Measurements from ENCODE around the gene SPOP.
A peak's percentile ranks its signal among the peaks of the same experiment; 100 is the strongest.
"Not testable (repeated sequence)": the region's sequence is repeated elsewhere in the genome, so short reads cannot be mapped to it uniquely, and the experiment has no call there.

Gene SPOP

GRCh38 chr17:49570540-49571242 is 107.2 kb downstream of the SPOP start:
- no peak for DNase-seq

- DNase-seq: not testable (repeated sequence)
These were observed 109.2 kb downstream of the SPOP start for GRCh38 chr17:49568695-49569047.

- peak; percentile 71 to 84 for DNase-seq
These were observed 109.8 kb downstream of the SPOP start for GRCh38 chr17:49567871-49568694.

GRCh38 chr17:49567104-49567521 is 110.8 kb downstream of the SPOP start:
- no peak for DNase-seq

DNA sequence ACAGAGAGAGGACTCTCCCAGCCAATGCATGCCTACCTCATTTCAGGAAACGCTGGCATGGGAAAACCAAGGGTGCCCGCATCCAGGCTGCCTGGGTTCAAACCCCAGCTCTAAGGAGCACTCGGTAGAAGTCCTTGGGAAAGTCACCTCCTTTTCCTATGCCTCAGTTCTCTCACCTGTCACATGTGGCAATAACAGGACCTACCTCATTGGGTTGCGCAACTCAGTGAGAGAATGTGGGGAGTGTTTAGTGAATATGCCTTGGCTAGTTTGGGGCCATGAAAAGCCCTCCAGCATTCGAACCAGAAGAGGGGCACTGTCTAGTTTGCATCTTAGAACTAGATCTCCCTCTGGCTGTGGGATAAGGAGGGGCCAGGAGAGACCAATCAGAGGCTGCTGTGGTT is 111.2 kb downstream of the SPOP start:
- no peak for DNase-seq

GRCh38 chr17:49565948-49566491 is 111.9 kb downstream of the SPOP start:
- no peak for DNase-seq

DNA sequence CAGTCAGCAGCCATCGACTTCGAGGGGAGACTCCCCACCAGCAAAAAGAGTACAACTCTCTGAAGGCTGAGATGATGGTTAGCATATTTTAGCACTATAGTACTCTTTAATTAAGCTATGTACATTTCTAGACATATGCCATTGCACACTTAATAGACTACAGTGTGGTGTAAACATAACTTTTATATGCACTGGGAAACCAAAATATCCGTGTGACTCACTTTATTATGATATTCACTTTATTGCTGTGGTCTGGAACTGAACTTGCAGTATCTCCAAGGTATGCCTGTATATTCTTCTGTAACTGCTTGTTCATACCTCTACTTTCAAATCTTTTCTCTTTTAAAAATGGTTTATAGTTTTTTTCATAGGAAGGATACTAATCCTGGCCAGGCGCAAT is 113.3 kb downstream of the SPOP start:
- DNase-seq: no peak

DNA sequence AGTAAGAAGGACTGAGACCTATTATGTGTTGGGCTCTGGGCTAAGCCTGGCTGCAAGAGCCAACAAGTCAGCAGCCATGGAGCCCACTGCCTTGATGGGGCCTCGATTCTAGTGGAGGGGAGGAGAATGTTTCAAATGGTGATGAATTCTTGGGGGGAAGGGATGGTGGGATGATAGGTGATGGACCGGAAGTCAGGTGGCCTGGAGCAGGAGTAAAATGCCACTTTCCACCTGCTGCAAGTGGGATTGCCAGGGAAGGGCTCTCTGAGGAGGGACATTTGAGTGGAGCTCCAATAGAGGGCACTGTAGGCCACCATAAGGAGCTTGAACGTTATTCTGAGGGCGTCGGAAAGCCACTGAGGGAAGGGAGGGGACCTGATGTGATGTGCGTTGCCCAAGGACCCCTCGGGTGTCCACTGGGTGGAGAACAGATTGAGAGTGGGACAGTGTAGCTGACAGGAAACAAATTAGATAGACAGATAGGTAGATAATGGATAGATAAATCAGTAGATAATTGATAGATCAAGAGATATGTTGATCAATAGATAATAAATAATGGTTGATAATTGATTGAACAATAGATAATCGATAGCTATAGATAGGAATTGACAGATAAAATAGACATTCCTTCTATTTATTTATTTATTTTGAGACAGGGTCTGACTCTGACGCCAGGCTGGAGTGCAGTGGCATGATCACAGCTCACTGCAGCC is 120.4 kb downstream of the SPOP start:
- DNase-seq: peak in 1 of 2 donors; percentile 32

DNA sequence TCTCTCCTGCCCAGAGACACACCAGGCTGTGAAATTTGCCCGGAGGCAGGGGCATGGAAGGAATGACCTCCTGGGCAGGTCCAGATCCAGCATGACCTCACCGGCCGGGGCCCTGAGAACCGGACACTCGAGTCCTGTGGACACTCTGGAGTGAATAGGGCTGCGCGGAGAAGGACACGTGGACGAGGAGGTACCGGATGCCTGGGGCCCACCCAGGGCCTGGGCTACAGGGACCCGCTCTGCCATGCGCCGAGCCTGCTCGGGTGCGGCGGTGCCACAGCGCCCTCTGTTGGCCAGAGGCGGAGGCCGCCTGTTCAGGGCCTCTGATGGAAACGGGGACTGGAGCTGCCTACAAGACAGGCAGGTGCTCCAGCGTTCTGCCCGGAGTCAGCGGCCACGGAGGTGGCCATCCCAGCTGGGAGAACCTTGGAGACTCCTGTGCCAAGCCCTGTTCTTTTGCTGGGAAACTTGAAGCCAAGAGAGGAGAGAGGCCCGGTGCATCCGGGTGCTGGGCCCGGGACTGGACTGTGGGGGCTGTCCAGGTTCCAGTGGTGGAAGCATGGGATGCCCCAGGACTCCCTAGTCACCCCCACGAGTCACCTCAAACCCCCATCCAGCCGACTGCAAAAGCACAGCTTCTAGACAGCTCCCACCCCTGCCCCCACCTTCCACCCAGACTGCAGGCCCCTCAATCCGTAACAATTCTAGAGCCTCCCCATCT is 121.5 kb downstream of the SPOP start:
- peak; percentile 71 to 75 for DNase-seq

DNA sequence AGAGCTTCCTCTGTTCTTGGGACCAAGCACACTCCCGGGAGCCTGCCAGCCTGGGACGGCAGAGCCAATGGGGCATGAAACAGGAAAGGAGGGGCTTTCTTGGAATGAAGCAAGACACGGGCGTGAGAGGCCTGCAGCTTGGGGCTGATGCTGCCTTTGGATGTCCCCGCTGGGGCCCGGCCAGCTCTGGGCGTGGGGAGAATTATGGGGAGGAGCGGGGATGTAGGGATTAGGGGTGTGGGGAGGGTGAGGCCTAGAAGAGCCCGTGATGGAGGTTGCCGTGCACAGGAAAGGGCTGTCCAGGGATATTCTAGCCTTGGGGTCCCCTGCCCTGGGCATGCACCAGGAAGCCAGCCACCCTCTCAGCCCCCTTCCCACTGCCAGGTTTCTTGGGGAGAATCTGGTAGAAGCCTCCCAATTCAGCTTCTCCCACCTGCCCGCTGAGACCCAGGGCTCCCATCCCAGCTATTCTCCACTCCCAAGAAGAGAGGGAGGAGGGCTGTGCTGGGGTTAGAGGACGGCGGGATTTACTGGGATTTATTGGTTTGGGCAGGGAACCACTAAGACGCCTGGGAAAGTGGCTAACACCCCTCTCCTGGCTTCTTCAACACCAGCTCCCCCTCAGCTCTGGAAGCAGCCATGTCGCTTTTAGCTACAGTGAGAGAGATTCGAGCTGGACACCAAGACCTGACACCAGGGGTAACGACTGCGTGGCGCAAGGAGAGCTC is 122.2 kb downstream of the SPOP start:
- no peak for DNase-seq

DNA sequence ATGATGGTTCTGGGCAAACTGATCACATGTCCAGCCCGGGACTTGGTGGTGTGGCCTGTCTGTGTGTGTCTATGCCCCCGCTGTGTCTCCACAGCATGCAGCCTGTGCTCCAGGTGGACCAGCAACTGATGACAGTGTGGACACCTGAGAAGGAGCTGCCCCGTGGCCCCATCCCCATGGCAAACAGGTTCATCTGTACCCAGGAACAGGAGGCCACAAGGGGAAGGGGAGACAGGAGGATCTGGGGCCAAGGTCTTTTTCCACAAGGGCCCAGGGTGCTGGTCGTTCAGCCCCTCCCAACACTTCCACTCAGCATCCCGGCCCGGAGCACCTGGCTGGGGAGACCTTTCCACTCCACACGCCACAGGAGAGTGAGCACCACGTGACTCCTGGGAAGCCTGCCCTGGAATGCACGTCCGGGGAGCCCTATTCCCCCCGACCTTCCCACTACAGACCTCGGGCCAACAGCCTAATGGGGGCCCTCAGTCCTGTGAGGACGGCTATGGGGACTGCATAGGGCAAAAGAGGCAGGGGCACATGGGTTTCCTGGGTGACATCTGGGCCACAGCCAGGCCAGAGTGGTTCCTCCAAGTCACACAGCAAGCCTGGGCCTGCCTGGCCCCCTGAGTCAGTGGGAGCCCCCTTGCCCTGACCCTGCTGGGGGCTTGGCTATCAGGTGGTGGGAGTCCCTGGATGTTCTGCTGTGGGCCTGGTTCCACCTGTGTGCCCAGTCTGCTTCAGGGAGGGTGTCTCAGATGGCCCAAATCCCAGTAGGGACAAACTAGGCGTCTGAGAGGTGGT is 123.0 kb downstream of the SPOP start:
- DNase-seq: no peak

GRCh38 chr17:49553676-49554335 is 124.1 kb downstream of the SPOP start:
- no peak for DNase-seq

DNA sequence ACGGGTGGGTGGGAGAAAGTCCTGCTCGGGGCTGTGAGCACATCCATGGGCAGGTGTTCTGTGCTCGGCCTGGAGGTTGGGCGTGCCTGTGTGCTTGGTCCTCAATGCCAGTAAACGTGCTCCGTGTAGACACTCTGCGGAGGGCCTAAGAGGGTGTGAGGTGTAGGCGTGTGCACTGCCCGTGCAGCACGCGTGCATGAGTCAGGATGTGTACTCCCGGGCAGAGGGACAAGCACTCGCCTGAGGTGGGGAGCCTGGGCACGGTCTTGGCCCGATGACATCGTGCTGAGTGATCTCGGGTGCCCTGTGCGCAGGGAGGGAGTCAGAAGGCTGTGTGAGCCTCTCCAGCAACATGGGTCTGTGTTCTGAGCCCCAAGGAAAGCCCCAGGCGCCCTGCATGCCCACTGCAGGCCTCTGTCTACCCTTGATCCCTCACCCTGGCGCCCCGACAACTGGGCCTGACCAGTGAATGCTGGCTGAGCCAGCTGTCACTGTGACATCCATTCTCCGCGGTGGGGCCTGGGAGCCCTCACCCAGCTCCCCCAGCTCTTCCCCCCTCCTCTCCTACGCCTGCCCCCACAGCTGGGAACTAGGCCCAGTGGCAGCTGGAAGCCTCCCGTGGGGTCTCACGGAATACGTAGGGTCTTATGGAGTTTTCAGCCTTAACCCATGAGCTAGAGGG is 125.7 kb downstream of the SPOP start:
- no peak for DNase-seq

DNA sequence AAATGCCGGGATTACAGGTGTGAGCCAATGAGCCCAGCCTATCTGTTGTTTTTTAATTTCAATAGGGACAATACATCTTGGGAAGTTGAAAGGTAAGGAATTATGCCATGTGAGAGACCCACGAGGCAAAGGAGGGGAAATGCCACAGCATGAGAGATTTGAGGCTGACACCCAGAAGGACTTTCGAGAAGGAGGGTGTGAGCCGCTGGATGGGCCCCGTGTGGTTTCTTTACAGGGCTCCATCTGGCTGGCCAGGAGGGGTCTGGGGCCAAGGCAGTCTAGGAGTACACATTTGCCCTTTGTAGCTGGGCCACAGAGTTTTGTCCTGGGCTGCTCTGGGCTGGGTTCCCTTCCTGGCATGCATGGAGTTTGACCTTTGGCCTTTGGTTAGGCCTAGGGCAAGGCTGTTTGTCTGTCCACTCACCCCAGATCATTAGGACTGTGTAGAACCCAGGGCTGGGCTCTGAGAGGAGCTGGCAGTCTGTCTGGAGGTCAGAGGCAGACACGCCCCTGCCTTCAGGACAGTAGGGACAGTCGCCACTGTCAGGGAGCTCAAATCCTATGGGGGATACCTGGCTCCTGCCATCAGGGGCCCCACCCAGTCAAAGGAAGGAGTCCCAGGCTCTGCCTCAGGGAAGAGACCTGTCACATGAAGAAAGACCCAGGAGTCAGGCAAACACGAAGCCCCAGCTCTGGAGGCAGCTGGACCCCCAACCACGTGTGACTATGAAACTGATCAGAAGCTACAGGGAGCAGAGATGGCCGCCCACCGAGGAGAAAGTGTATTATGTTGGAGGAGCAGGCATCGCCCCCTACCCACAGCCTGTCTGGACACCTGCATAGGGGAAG is 126.5 kb downstream of the SPOP start:
- no peak for DNase-seq

DNA sequence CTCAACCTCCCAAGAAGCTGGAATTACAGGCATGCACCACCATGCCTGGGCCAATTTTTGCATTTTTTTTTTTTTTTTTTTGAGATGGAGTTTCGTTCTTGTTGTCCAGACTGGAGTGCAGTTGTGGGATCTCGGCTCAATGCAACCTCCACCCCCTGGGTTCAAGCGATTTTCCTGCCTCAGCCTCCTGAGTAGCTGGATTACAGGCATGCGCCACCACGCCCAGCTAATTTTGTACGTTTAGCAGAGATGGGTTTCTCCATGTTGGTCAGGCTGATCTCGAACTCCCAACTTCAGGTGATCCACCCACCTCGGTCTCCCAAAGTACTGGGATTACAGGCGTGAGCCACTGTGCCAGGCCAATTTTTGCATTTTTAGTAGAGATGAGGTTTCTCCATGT is 127.1 kb downstream of the SPOP start:
- DNase-seq: not testable (repeated sequence)

DNA sequence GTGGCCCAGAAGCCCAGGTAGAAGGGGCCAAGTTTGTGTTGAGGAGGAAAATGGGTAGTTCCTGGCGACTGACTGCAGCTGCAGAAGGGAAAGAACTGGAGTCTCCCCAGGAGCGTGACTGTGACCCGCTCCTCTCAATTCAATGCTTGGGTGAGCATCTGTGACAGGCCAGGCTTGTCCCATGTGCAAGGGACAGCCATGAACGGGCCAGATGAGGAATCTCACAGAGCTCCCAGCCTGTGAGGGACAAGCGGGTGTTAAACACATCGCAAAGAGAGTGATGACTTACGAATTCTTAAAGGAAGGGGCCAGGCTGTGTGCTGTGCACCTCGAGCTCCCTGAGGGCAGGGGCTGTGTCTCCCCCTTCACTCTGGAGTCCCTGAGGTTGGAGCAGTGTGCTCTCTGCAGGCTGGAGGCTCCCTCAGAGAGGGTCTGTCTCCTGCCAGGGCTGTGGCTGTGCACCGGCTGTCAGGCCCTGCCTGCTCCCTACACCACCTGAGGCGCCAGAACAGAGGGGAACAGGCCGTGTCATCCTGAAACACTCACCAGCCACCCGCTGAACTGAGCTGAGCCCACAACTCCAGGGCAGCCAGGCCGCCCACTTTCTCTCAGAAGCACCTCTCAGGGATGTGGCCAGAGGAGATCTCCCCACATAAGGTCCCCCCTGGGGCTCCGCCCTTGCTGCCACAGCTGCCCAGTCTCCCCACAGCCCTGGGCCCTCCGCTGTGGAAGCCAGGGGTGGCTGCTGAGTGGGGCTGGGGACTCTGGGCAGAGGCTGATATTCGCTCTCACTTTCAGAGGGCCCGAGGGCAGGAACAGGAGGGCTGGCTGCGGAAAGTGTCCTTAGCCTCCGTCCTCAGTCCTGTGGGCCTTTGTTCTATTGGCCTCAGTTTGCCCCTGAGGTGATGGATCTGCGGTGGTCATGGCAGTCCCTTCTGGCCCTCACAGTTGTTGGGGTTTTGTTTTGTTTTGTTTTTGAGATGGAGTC is 127.9 kb downstream of the SPOP start:
- DNase-seq: no peak

DNA sequence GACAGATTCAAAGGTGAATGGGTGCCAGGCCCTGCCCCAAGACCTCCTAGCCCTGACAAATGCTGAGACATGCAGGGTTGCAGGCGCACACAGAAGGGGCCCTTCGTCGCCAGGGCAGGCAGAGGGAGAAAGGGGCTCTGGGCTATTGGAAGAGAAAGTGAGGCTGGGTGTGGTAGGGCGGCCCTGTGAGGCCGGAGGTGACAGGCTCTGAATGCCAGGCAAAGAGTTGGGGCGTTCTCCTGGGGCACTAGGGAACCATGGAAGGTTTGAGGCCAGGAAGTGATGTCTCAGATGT is 128.6 kb downstream of the SPOP start:
- DNase-seq: no peak
